Measurements from ENCODE around the gene PTPRN2. TPM values are rescaled to one million over a fixed set of nuclear protein-coding genes. Genes with fewer than 3 reads are reported as not detected.

PTPRN2 gene
- total RNA-seq, 4 donors from 2014 or later, result 6.6 to 10.7 (median 8.2) TPM

DNA sequence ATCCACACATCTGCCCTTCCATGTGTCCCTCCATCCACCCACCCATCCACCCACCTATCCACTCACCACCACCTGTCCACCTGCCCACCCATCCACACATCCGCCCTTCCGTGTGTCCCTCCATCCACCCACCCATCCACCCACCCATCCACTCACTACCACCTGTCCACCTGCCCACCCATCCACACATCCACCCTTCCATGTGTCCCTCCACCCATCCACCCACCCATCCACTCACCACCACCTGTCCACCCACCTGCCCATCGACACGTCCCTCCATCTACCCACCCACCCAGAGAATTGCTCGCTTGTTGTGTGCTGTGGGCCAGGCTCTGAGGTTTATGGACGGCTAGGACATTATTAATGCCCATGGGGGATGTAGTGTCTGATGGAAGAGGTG lies 750.6 kb downstream of the PTPRN2 start:
- Histone ChIP-seq H3K4me1 (no peaks in the 10 kb centered on the region), H3K9me3 (no peaks in the 10 kb centered on the region), H3K27ac (no peak overlapping the region), H3K4me3 (no peak overlapping the region), H3K27me3 (no peaks in the 10 kb centered on the region), H3K36me3 (no peaks in the 10 kb centered on the region)
- DNase-seq (ENCODE audit: low spot score in 2 of 2), result no peak
- TF ChIP-seq EP300 (IDR thresholded peaks at IDR 0.05) (no peak), POLR2A (IDR thresholded peaks at IDR 0.05) (no peak), CTCF (IDR thresholded peaks at IDR 0.05) (no peak)
- 73 to 77% methylated on average over 6 of the region's 6 CpGs for WGBS, 2 donors

GRCh38 chr7:157834501-157835163 lies 753.0 kb downstream of the PTPRN2 start:
- H3K4me1 ChIP-seq, result no peaks in the 10 kb centered on the region
- peak overlapping the region in 1 of 4 donors; percentile 37 for H3K27ac ChIP-seq
- no peaks in the 10 kb centered on the region for H3K9me3 ChIP-seq
- H3K27me3 ChIP-seq, result no peaks in the 10 kb centered on the region
- DNase-seq (ENCODE audit: low spot score in 2 of 2), result no peak
- no peak overlapping the region for H3K4me3 ChIP-seq
- no peak for TF ChIP-seq CTCF (IDR thresholded peaks at IDR 0.05)
- TF ChIP-seq EP300 (IDR thresholded peaks at IDR 0.05), result no peak
- no peak for TF ChIP-seq POLR2A (IDR thresholded peaks at IDR 0.05)
- WGBS, 2 donors, result 48 to 53% methylated on average over 20 of the region's 20 CpGs
- no peaks in the 10 kb centered on the region for H3K36me3 ChIP-seq

- Histone ChIP-seq H3K4me1 (no peaks in the 10 kb centered on the region), H3K4me3 (no peak overlapping the region), H3K27ac (no peak overlapping the region), H3K36me3 (no peaks in the 10 kb centered on the region), H3K27me3 (no peaks in the 10 kb centered on the region), H3K9me3 (no peaks in the 10 kb centered on the region)
- no peak for TF ChIP-seq POLR2A (IDR thresholded peaks at IDR 0.05)
- TF ChIP-seq CTCF (IDR thresholded peaks at IDR 0.05), result no peak
- no peak for TF ChIP-seq EP300 (IDR thresholded peaks at IDR 0.05)
- 89 to 92% methylated on average over 35 of the region's 35 CpGs for WGBS, 2 donors
- no peak for DNase-seq (ENCODE audit: low spot score in 2 of 2)
Observed at GRCh38 chr7:157832866-157833607, 754.6 kb downstream of the PTPRN2 start.

DNA sequence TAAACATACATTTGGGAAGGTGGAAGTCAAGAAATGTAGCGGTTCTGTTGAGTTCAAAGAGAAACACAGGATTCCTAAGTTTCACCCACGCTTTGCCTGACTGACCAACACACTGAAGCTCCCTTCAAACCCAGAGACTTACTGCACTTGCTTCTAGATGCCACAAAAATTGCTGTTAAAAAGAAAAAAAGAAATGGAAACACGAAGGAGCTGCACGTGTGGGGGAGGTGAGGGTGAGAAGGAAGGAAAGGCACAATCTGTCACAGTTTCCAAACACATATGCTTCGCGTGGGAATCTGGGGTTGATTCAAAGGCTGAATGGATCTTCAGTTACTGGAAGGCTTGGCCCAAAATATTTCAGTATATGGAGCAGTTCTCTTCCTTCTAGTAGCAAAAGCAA lies 755.2 kb downstream of the PTPRN2 start:
- no peak overlapping the region for H3K4me3 ChIP-seq
- no peak for TF ChIP-seq POLR2A (IDR thresholded peaks at IDR 0.05)
- TF ChIP-seq EP300 (IDR thresholded peaks at IDR 0.05), result no peak
- no peak for TF ChIP-seq CTCF (IDR thresholded peaks at IDR 0.05)
- no peaks in the 10 kb centered on the region for H3K36me3 ChIP-seq
- H3K9me3 ChIP-seq, result peaks cover 0 to 3% (median 0%) of the 10 kb centered on the region in 4 donors
- H3K4me1 ChIP-seq, result no peaks in the 10 kb centered on the region
- H3K27me3 ChIP-seq, result no peaks in the 10 kb centered on the region
- H3K27ac ChIP-seq, result no peak overlapping the region
- 59 to 69% methylated on average over 6 of the region's 6 CpGs for WGBS, 2 donors
- DNase-seq (ENCODE audit: low spot score in 2 of 2), result no peak

GRCh38 chr7:157832006-157832405 lies 755.6 kb downstream of the PTPRN2 start:
- H3K9me3 ChIP-seq, result peaks cover 0 to 5% (median 0%) of the 10 kb centered on the region in 4 donors
- TF ChIP-seq CTCF (IDR thresholded peaks at IDR 0.05) (no peak), EP300 (IDR thresholded peaks at IDR 0.05) (no peak), POLR2A (IDR thresholded peaks at IDR 0.05) (no peak)
- H3K4me1 ChIP-seq, result no peaks in the 10 kb centered on the region
- H3K27me3 ChIP-seq, result no peaks in the 10 kb centered on the region
- H3K4me3 ChIP-seq, result no peak overlapping the region
- DNase-seq (ENCODE audit: low spot score in 2 of 2), result no peak
- H3K36me3 ChIP-seq, result no peaks in the 10 kb centered on the region
- WGBS, 2 donors, result 81 to 91% methylated on average over 16 of the region's 16 CpGs
- H3K27ac ChIP-seq, result no peak overlapping the region
